Right forelimb (tissue), 1 donor: Measurements from ENCODE around the gene KAT7.

Source experiments
- DNase-seq: peaks from one replicate; pipeline ENCODE4 v3.0.0-alpha.2; 2018

The KAT7 gene

GRCh38 chr17:49843774-49844350, 55.4 kb downstream of the KAT7 start:
- DNase-seq = no peak

GRCh38 chr17:49845321-49845720, 56.8 kb downstream of the KAT7 start:
- peak; percentile 64 for DNase-seq

- DNase-seq = no peak
These were observed 58.6 kb downstream of the KAT7 start for GRCh38 chr17:49846938-49847712.

GRCh38 chr17:49848019-49848473, 59.6 kb downstream of the KAT7 start, which contains the start of gene TAC4:
Gene TAC4 (minus strand): TSS chr17:49848069. CDS start chr17:49848017, 52 bp downstream.
- no peak for DNase-seq

GRCh38 chr17:49848739-49849138, 60.3 kb downstream of the KAT7 start:
- no peak for DNase-seq

- DNase-seq = no peak
These were observed 61.7 kb downstream of the KAT7 start for GRCh38 chr17:49850218-49850610.

- peak; percentile 65 for DNase-seq
These were observed 62.4 kb downstream of the KAT7 start for GRCh38 chr17:49850772-49851386.

GRCh38 chr17:49851387-49852291, 63.2 kb downstream of the KAT7 start:
- DNase-seq = peak; percentile 83

- no peak for DNase-seq
These were observed 65.1 kb downstream of the KAT7 start for GRCh38 chr17:49853470-49854015.

- DNase-seq = no peak
These were observed 65.6 kb downstream of the KAT7 start for GRCh38 chr17:49854126-49854525.

GRCh38 chr17:49858796-49859195, 70.3 kb downstream of the KAT7 start:
- no peak for DNase-seq

- no peak for DNase-seq
These were observed 71.8 kb downstream of the KAT7 start for GRCh38 chr17:49859991-49860953.

- DNase-seq = peak; percentile 76
These were observed 72.8 kb downstream of the KAT7 start for GRCh38 chr17:49861150-49861884.

- DNase-seq = peak; percentile 65
These were observed 74.4 kb downstream of the KAT7 start for GRCh38 chr17:49862781-49863331.

GRCh38 chr17:49866019-49866380, 77.5 kb downstream of the KAT7 start:
- no peak for DNase-seq

- no peak for DNase-seq
These were observed 78.5 kb downstream of the KAT7 start for GRCh38 chr17:49866882-49867413.

GRCh38 chr17:49869038-49869374, 80.5 kb downstream of the KAT7 start:
- DNase-seq = no peak

GRCh38 chr17:49870298-49870697, 81.8 kb downstream of the KAT7 start:
- DNase-seq = no peak

- DNase-seq = no peak
These were observed 82.7 kb downstream of the KAT7 start for GRCh38 chr17:49871211-49871610.

- no peak for DNase-seq
These were observed 84.4 kb downstream of the KAT7 start for GRCh38 chr17:49872754-49873377.
